H1 (cell line): ENCODE data around the gene DARS2. TPM values are rescaled to one million over a fixed set of nuclear protein-coding genes. Genes with fewer than 3 reads are reported as not detected.
A peak's percentile ranks its signal among the peaks of the same experiment; 100 is the strongest.

Experiments
- MAFK ChIP-seq: IDR thresholded peaks from 2 replicates; pipeline ENCODE4 v1.6.1; 2012; ENCODE audit warnings: low read depth, mild to moderate bottlenecking, improper control_type of control experiment, low read length
- POLR2AphosphoS5 ChIP-seq: IDR thresholded peaks from 2 replicates; pipeline ENCODE4 v1.6.1; 2011; ENCODE audit warnings: low read depth, low read length
- RXRA ChIP-seq: IDR thresholded peaks from 2 replicates; pipeline ENCODE4 v1.6.1; 2011; ENCODE audit warnings: low read depth, mild to moderate bottlenecking, low read length, moderate library complexity; ENCODE audit not compliant: insufficient read depth
- SRF ChIP-seq: IDR thresholded peaks from 2 replicates; pipeline ENCODE4 v1.6.1; 2011; ENCODE audit warnings: mild to moderate bottlenecking, low read depth, low read length, moderate library complexity
- TAF1 ChIP-seq: IDR thresholded peaks from 2 replicates; pipeline ENCODE4 v1.6.1; 2011; ENCODE audit warnings: mild to moderate bottlenecking, low read depth, low read length
- polyA plus RNA-seq, 7 experiments: library from polyadenylated mRNA; depleted of rRNA in 3 of 7; stranded (reverse) in 5 of 7; unstranded in 2 of 7; fragments of >200 nt in 5 of 7; fragments of 200-250 nt in 2 of 7; gene quantifications; 1 replicate in 5 of 7; 2 replicates in 1 of 7; 4 replicates in 1 of 7; pipeline versions ENCODE4 v1.2.1 to v1.2.3, GENCODE V29; 2011 to 2013; ENCODE audit warnings: missing spikeins in 2 of 7, mixed read lengths in 2 of 7
- total RNA-seq: library from RNA; stranded (reverse); fragmentation: NEBNext Ultra II Directional; extraction: Animal tissue kit (Norgen Biotek cat#: 25700); gene quantifications from 2 replicates; pipeline ENCODE4 v1.2.1, GENCODE V29; 2021

DARS2 gene
- total and polyA plus RNA-seq, 2 of the 8 experiments (the other 6 are each of a cell fraction or from before 2014, with no cell fraction given): 21.0 to 35.2 TPM

DNA sequence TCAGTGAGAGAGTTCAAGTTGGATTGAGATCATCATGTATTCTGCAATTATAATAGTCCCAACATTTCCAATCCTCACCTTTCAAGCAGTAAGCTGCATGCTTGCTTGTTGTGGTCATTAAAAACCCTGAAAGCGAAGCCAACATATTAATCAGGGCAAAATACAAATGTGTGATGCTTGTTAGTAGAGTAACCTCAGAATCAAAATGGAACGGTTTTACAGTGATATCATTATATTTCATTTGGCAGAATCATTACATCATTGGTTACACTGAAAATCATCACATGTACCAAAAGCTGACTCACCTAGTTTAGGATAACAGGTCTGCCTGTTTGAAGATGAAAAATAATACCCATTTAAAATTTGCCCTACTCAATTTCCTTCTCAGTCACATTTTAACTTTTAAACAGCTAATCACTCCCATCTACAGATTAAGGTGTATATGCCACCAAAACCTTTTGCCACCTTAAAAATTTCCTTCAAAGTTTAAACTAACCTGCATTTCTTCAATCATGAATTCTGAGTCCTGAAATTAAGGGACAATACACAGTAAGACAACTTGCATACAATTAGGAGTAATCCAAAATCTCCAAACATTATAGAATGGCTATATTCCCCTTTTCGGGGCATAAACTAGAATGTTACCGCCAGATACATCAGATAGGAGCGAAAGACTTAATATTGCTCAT, 39.9 kb downstream of the DARS2 start (continued):
- no peak for TF ChIP-seq RXRA
- TF ChIP-seq TAF1: no peak
- TF ChIP-seq SRF: no peak
- no peak for TF ChIP-seq MAFK
- peak; percentile 72; the same call in 1 of the 2 replicates for TF ChIP-seq POLR2AphosphoS5
- TF ChIP-seq, all 59 proteins: peak for 2
